ENCODE measurements around the gene KIF1A.
"Not testable (repeated sequence)": the region's sequence is repeated elsewhere in the genome, so short reads cannot be mapped to it uniquely, and the experiment has no call there.

The KIF1A gene

DNA sequence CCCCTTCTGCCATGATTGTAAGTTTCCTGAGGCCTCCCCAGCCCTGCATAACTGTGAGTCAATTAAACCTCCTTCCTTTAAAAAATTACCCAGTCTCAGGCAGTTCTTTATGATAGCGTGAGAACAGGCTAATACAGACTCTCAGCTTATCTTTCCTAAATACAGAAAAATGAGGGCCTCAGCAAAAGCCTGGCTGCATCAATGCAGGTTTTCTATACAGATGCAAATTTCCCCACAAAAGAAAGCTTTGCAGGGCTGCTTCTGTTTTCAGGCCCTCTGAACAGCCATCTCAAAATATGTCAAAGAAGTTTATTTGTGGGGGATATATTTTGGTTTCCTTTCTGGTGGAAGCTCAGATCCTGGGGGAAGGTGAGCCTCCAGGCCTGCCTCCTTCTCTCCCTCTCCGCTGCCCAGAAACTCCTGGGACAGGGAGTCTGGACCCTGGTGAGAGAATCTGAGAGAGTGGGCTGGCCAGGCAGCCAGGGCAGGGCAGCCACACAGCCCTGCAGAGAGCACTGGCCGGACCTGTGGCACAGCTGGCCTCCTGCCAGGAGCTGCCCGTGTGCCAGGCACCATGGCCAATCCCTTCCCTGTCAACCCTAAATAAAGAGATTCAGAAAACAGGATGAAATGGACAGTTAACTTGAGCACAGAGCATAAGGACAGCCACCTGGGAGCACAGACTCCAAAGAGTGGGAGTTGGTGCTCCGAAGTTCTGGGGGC lies 27.0 kb upstream of the KIF1A start:
- no peak for DNase-seq (ENCODE audit: low spot score)

- DNase-seq (ENCODE audit: low spot score), result not testable (repeated sequence)
These were observed 26.3 kb upstream of the KIF1A start for GRCh38 chr2:240846309-240846708.

DNA sequence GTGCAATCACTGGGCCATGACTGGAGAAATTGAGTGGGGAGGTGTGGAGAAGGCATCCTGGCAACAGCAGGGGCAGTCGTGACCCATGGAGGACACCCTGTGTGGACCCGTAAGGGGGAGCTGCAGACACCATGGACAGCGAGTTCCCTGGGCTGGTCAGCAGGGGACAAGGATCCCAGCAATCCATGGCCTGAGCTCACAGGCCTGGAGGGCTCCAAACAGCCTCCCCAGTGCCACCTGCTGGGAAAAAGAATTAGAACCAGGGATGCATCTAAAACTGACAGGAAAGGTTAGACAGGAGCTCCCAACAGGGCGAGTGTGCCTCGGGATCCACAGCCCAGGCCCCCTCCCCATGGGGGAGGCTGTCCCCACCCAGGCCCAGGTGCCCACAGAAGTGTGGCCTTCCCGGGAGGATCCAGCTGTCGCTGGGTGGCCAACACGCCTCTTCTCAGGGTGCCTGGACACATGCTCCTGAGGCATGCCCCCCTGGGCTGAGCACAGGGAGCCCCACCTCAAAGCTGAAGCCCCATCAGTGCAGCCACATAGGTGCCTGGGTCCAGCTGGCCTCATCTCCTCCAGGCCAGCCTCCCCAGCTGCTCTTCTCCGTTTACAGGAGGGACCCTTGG lies 20.5 kb upstream of the KIF1A start:
- DNase-seq (ENCODE audit: low spot score), result peak; percentile 16

- DNase-seq (ENCODE audit: low spot score), result no peak
These were observed 19.4 kb upstream of the KIF1A start for GRCh38 chr2:240839152-240840143.

DNA sequence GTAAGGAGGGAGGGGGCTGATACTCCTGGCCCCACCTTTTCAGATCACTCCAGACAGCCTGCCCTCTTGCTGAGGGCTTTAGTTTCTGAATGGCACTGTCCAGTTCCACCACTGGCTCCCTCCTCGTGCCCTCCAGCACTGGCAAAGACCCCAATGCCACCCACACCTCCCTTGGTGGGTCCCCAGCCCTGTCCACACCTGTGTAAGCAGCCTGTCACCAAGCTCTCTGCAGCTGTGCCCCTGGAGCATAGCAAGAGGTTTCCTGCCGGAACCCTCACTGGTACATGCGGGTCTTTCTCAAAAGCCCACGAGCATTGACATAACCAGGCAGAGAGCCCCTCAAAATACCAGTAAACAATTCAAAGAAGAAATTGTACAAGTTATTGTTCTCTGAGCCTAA lies 17.6 kb upstream of the KIF1A start:
- no peak for DNase-seq (ENCODE audit: low spot score)

- no peak for DNase-seq (ENCODE audit: low spot score)
These were observed 16.9 kb upstream of the KIF1A start for GRCh38 chr2:240836781-240837467.

- DNase-seq (ENCODE audit: low spot score), result no peak
These were observed 15.5 kb upstream of the KIF1A start for GRCh38 chr2:240835528-240835927.

GRCh38 chr2:240834377-240834975 lies 14.5 kb upstream of the KIF1A start:
- DNase-seq (ENCODE audit: low spot score), result no peak

- DNase-seq (ENCODE audit: low spot score), result no peak
These were observed 13.8 kb upstream of the KIF1A start for GRCh38 chr2:240833724-240834285.

- DNase-seq (ENCODE audit: low spot score), result no peak
These were observed 13.0 kb upstream of the KIF1A start for GRCh38 chr2:240832921-240833494.

- DNase-seq (ENCODE audit: low spot score), result peak; percentile 99
These were observed 12.2 kb upstream of the KIF1A start for GRCh38 chr2:240832205-240832727.

- DNase-seq (ENCODE audit: low spot score), result no peak
These were observed 11.7 kb upstream of the KIF1A start for GRCh38 chr2:240831594-240832204.

- no peak for DNase-seq (ENCODE audit: low spot score)
These were observed 5.5 kb upstream of the KIF1A start for GRCh38 chr2:240825476-240825875.

DNA sequence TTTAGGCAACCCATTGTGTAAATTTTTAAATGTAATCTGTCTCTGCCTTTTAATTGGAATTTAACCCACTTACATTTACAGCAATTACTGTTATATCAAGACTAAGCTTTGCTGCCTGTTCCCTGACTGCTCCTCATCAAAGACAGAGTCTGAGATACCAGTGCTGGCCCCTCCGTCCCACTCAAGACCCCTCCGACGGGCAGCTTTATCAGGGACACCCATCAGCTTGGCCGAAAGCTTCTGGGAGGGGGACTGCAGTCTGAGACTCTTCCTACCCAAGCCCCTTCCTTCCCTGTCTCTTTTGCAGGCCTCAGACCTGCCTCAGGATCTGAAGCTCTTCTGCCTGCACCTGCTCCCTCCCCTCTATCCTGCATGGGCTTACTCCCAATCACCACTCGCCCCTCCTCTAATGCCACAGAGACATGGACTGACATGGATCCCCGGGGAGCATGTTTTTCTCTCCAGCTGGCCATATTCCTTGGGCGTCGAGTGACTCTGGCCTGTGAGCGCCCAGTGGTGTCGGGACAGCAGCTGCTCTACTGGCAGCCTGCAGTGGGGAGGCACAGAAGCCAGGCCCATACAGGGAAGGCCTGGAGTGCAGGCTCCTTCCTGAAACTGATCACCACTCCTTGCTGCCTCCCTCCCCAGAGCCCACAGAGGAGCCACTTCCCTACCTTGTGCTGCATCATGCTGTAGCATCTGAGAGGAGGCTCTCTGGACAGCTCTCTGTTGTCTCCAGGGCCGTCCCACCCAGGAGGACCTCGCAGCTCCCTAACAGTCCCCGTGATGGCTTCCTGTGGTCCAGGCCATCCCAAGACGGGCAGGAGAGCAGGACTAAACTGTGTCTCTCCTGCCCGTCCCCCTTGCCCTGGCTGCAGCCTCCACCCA lies 3.7 kb upstream of the KIF1A start:
- DNase-seq (ENCODE audit: low spot score), result no peak

GRCh38 chr2:240822280-240822847 lies 2.3 kb upstream of the KIF1A start:
- no peak for DNase-seq (ENCODE audit: low spot score)

DNA sequence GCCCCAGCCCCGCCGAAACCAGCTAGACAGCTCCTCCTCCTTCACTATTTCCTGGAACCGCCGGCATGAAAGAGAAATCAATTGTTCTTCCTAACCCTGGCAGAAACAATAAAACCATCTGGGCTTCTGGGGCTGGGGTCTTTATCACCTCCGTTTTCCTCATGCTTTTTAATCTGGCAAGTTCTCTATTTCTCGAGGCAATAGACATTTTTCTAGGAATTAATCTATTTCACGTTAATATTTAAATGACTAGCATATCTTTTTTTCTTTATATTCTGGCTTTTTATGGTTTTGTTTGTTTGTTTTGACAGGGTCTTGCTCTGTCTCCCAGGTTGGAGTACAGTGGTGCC lies 1.4 kb upstream of the KIF1A start:
- DNase-seq (ENCODE audit: low spot score), result no peak

DNA sequence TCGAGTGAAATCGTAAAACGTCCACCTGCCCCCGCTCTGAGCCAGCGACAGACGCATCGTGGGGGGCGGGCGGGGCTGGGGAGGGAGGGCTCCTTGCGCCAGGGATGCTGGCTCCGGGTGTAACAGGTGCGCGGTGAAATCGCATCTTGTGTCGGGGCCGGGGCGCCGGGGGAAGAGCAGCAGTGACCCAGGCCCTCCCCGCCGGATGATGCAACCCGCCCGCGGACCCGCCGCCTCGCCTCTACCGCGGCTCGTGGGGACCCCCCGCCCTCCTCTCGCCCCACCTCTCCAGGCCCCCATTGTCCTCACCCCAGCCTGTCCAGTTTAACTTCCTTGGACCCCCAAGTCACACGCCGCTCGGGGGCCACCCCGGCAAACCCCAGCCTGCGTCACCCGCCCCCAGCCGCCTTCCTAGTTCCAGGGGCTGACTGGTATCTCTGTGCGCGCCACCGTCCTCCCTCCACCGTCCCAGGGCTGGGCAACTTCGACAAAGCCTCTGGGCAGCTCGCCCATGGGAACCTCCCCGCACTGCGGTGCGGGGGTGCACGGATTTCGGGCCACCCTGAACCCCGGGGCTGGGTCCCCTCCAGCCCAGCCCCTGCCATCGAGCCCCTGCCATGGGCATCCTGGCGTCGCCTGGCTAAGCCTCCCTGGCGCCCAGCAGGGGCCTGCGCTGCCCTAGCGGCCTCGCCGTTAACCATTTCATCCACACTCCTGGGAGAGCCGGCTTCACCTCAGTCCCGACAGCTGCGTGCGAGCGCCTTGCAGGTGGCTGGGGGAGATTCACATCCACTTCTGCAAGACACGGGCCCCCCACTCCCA lies 799 bp upstream of the KIF1A start:
- no peak for DNase-seq (ENCODE audit: low spot score)

Measured in CD4-positive, alpha-beta T cell treated with Interleukin-15 for 4 hours (primary cell).